Measurements from ENCODE around the gene JAK2.

JAK2 gene

DNA sequence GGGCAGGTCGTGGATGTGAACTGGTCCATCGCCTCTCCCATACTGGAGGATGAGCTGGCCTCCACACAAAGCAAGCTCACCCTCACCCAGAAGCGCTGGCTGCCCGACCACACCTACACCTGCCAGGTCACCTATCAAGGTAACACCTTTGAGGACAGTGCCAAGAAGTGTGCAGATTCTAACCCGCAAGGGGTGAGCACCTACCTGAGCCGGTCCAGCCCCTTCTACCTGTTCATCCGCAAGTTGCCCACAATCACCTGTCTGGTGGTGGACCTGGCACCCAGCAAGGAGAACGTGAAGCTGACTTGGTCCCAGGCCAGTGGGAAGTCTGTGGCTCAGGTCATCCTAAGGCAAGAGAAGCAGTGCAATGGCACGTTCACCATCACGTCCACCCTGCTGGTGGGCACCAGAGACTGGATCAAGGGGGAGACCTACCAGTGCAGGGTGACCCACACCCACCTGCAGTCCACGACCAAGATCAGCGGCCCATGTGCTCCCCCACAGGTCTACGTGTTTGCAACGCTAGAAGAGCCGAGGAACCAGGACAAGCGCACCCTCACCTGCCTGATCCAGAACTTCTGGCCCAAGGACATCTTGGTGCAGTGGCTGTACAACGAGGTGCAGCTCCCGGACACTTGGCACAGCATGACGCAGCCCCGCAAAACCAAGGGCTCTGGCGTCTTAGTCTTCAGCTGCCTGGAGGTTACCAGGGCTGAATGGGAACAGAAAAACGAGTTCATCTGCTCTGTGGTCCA lies 129.1 kb downstream of the JAK2 start:
- in situ Hi-C loops (cut with MboI; ENCODE audit: low sequenced_read_pairs), result no loop called here

DNA sequence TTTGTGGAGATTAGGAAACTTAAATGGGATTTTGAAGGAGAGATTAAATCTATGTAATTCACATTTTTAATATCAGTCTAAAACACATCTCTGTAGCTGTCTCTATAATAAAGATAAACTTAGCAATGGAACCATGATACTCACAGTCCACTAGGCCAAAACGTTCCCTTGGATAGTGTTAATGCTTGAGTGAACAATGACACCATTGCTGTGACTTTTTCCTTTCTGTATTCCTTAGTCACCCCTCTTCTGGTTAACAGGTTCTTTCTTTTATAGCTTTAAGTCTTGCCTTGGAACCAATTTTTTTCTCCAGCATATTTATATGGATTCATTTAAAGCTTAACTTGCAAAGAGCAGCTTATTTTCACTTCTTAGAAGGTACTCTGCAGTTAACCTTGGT lies 137.0 kb downstream of the JAK2 start:
- in situ Hi-C loops (cut with MboI; ENCODE audit: low sequenced_read_pairs), result no loop called here

GRCh38 chr9:5122516-5122915 lies 137.4 kb downstream of the JAK2 start:
- in situ Hi-C loops (cut with MboI; ENCODE audit: low sequenced_read_pairs), result no loop called here

GRCh38 chr9:5140151-5140550 lies 155.1 kb downstream of the JAK2 start:
- in situ Hi-C loops (cut with MboI; ENCODE audit: low sequenced_read_pairs), result no loop called here

- in situ Hi-C loops (cut with MboI; ENCODE audit: low sequenced_read_pairs), result no loop called here
Measured at GRCh38 chr9:5144217-5144616, 159.1 kb downstream of the JAK2 start.

DNA sequence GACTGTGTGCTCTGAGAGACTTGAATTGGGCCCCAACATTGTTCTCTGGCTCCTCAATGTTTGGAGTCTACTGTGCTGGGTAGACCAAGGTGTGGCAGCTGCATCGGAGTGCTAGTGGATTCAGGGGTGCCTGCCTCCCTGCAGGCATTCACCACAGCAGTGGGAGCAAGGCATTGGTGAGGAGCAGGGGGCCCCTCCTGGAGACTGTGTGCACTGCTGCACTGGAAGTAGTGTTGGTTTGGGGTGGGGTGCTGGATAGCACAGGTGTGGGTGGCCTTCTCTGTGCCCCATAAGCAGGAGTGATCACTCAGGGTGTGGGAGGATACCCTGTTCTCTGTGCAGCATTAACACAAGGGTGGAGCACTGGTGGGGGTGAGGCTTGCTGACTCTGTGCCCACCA lies 161.2 kb downstream of the JAK2 start:
- in situ Hi-C loops (cut with MboI; ENCODE audit: low sequenced_read_pairs), result no loop called here

Measured in HL-60/S4 treated with phorbol 12-myristate 13-acetate at 8.2 ng/mL for 4 days and 3 days (cell line).